Aorta (tissue), 5 donors: Measurements from ENCODE around the gene RAB41. TPM values are rescaled to one million over a fixed set of nuclear protein-coding genes. Genes with fewer than 3 reads are reported as not detected.
"Not testable (repeated sequence)": the region's sequence is repeated elsewhere in the genome, so short reads cannot be mapped to it uniquely, and the experiment has no call there.

Experiments
- ATAC-seq: fragments of 200-7000 bp; cut with Tn5 transposase; one replicate; pipeline ENCODE4 v1.9.1; 2022; ENCODE audit warnings: moderate library complexity; ENCODE audit not compliant: low FRiP score
- DNase-seq, 2 donors: peaks; one replicate each; pipeline ENCODE4 v3.0.0-alpha.2; 2020
- H3K27ac ChIP-seq, 2 donors: one replicate each; pipeline ENCODE4 v1.5.1; 2013; ENCODE audit warnings: low read length in 2 of 2, mild to moderate bottlenecking in 2 of 2, moderate library complexity in 2 of 2, control low read depth in 1 of 2, inconsistent platforms in 1 of 2, low read depth in 1 of 2
- H3K27me3 ChIP-seq, 2 donors: one replicate each; pipeline ENCODE4 v1.6.1; 2013; ENCODE audit warnings: control low read depth in 1 of 2, low read length in 1 of 2, mild to moderate bottlenecking in 1 of 2, moderate library complexity in 1 of 2; ENCODE audit not compliant: insufficient read depth in 2 of 2, control insufficient read depth in 1 of 2
- H3K36me3 ChIP-seq, 2 donors: one replicate each; pipeline ENCODE4 v1.6.1; 2013; ENCODE audit warnings: control low read depth in 1 of 2, low read length in 1 of 2, mild to moderate bottlenecking in 1 of 2; ENCODE audit not compliant: insufficient read depth in 2 of 2, control insufficient read depth in 1 of 2
- H3K4me1 ChIP-seq, 2 donors: one replicate each; pipeline ENCODE4 v1.6.1; 2013; ENCODE audit warnings: low read length in 2 of 2, control low read depth in 1 of 2, mild to moderate bottlenecking in 1 of 2, moderate library complexity in 1 of 2; ENCODE audit not compliant: insufficient read depth in 2 of 2, control insufficient read depth in 1 of 2
- H3K4me3 ChIP-seq, 2 donors: one replicate each; pipeline ENCODE4 v1.5.1; 2013; ENCODE audit warnings: low read length in 2 of 2, control low read depth in 1 of 2, mild to moderate bottlenecking in 1 of 2
- H3K9me3 ChIP-seq: one replicate; pipeline ENCODE4 v1.6.1; 2013; ENCODE audit warnings: mild to moderate bottlenecking, low read length; ENCODE audit not compliant: control insufficient read depth
- WGBS, 2 donors: extraction: QIAGEN DNeasy Blood & Tissue Kit; methylation state at CpG; one replicate each; pipeline ENCODE4 v1.1.7; 2013; 5-methylcytosine and 5-hydroxymethylcytosine counted together
- intact Hi-C, 2 donors: fragments of 100-400 bp; cut with DNase I; formaldehyde crosslinking; loops; one replicate each; pipeline versions ENCODE4 v1.14.2 to v1.15.0; 2022
- polyA plus RNA-seq, 2 donors: library from polyadenylated mRNA; stranded (reverse); fragments of 200-250 nt; gene quantifications; one replicate each; pipeline ENCODE4 v1.2.3, GENCODE V29; 2013
- total RNA-seq, 2 donors: library from RNA; stranded (reverse); fragmentation: NEBNext Ultra II Directional; extraction: Animal tissue kit (Norgen Biotek cat#: 25700); gene quantifications; one replicate each; pipeline ENCODE4 v1.2.1, GENCODE V29; 2021
- donor health status: healthy with polysubstance abuse.
- donor health status: Bipolar disorder and iron deficiency.
- donor health status: DM: no; HTN: no; CAD: no.
- donor health status: DM: no; HTN: no; CAD: no.
- donor health status: DM: yes; HTN: yes; CAD: no.

RAB41 gene
- total and polyA plus RNA-seq, 4 donors, result not detected

DNA sequence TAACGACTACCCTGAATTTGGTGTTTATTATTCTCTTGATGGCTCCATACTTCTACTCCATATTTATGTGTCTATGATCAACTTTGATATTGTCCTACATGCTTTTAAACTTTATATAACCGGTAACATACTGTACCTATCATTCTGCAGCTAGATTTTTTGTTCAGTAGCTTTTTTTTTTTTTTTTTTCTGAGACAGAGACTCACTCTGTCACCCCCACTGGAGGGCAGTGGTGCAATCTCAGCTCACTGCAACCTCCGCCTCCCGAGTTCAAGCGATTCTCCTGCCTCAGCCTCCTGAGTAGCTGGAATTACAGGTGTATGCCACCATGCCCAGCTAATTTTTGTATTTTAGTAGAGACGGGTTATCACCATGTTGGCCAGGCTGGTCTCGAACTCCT lies 7.9 kb upstream of the RAB41 start:
- not testable (repeated sequence) for ATAC-seq

DNA sequence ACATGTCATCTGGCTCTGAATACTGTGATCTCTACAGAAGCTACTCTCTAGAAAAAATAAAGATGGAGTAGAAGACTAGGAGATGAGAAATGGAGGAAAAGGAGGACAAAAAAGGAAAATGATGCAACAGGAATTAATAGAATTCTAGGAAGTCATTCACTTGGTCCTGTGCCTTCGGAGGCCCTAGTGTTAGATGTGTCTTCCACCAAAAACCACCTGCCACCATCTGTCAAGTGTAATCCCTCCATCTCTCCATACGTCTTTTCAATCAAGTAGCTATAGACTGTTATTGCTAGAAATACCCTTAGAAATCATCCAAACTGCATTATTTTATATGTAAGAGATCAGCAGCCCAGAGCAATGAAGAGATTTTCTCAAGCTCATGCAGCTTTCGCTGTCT lies 2.9 kb upstream of the RAB41 start:
- H3K4me3 ChIP-seq, result no peak overlapping the region
- no peaks in the 10 kb centered on the region for H3K4me1 ChIP-seq
- ATAC-seq (no peak), DNase-seq (no peak)
- H3K36me3 ChIP-seq, result no peaks in the 10 kb centered on the region
- WGBS, 2 donors, result 83 to 95% methylated on average over 3 of the region's 3 CpGs
- H3K9me3 ChIP-seq, result no peaks in the 10 kb centered on the region
- intact Hi-C loops, result no loop called here
- no peak overlapping the region for H3K27ac ChIP-seq
- H3K27me3 ChIP-seq, result no peaks in the 10 kb centered on the region

More for the DNA sequence above, 7.9 kb upstream of the RAB41 start:
- H3K9me3 ChIP-seq, H3K4me1 ChIP-seq, DNase-seq, H3K27me3 ChIP-seq, H3K4me3 ChIP-seq, H3K36me3 ChIP-seq, H3K27ac ChIP-seq, intact Hi-C loops: not testable (repeated sequence)
- 78 to 83% methylated on average over 7 of the region's 7 CpGs for WGBS, 2 donors

DNA sequence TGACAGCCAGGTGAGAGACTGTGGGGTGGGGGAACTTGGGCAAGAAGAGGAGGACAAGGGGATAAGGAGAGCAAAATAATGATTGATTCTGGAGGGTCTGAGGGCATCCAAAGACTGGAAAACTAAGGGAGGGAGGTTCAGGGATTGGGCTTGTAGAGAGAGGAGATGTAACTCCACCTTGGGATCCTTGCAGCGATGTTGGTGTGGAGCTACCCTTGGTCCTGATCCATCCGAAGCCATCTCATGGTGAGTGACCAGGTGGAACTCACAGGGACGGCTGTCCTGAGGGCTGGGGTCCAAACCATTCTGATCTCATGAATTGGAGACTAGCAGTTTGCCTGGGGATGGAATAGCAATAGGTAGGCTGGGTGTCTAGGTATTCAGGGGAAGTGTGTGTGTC lies 1.4 kb upstream of the RAB41 start:
- ATAC-seq, result no peak
- Histone ChIP-seq H3K27ac (no peak overlapping the region), H3K27me3 (no peaks in the 10 kb centered on the region), H3K9me3 (no peaks in the 10 kb centered on the region), H3K36me3 (no peaks in the 10 kb centered on the region), H3K4me1 (no peaks in the 10 kb centered on the region), H3K4me3 (no peak overlapping the region)
- intact Hi-C loops, result no loop called here
- WGBS, 2 donors, result 62 to 84% methylated on average over 3 of the region's 3 CpGs
- DNase-seq, result no peak

DNA sequence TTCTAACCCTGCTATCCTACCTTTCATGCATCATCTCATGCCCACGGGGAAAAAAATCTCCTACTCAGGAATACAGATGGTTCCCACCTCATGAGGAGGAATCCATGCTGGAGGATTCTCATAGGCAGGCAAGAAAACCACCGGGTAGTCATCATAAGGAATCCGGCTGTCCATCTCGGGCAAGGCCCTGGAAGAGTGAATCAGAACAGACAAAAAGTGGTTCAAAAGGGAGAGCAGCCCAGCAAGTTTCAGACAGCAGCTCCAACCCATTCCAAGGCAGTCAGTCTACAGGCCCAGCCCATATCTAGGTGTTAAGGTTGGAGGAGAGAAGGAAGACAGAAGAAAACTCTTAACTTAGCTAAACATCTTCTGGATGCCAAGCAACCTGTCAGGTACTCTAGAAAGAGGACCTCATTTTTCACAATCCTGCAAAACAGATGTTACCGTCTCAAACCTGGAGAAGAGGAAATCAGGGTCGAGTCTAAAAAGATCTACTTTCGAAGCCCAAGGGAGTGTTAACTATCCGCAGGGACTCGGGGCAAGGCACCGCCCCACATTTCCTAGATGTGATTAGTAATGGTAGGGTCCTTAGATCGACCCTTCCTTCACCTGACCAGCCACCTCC lies 7.3 kb downstream of the RAB41 start:
- no peaks in the 10 kb centered on the region for H3K27me3 ChIP-seq
- H3K36me3 ChIP-seq, result no peaks in the 10 kb centered on the region
- ATAC-seq, result no peak
- no peak for DNase-seq
- peak overlapping the region; percentile 20 to 43 for H3K4me3 ChIP-seq
- no peaks in the 10 kb centered on the region for H3K9me3 ChIP-seq
- H3K4me1 ChIP-seq, result no peaks in the 10 kb centered on the region
- H3K27ac ChIP-seq, result peak overlapping the region in 1 of 2 donors; percentile 75
- intact Hi-C loops, result loop anchor here in 1 of 2 donors (5.0 kb wide), 1 partner anchor 143 kb away; no protein-coding TSS in a partner anchor
- 28 to 57% methylated on average over 11 of the region's 11 CpGs for WGBS, 2 donors

DNA sequence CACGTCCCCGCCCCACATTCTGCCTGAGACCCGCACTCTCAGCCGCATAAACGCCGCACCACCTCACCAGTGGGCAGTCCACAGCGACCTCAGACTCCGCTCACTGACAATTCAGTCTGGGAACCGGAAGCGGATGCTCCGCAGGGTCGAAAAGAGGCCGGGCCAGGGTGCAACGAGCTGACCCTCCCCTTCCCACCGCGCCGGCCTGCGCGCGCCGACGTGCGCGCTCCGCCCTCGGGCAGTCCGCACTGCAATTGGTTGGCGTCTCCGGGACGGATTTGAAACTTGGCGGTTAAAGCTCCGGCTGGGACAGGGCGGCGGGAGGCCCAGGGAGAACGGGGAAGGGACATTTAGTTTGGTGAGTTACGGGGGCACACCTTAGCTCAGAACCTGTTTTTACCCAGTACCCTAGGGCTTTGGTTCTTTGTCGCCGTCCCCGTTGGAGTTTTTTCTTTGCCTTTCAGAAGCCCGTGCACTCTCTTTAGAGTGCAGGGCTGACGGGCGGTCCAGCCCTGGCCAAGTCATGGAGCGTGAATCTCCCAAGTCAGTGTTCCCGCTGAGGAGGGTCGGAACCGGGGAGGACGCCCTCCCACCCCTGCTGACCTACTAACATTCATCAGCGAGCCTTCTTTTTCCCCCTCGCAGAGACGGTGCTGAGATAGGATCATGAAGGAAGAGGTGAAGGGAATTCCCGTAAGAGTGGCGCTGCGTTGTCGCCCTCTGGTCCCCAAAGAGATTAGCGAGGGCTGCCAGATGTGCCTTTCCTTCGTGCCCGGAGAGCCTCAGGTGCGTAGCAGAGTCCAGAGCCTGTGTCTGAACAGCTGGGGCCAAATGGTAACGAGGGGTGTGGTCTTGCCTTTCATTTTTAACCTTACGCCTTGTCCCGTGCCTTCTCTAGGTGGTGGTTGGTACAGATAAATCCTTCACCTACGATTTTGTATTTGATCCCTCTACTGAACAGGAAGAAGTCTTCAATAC lies 8.1 kb downstream of the RAB41 start, which contains the start of the genes KIF4A and PDZD11:
KIF4A (plus strand) TSS at position 312 of the 978 bp plus-strand sequence; CDS start at position 667, 355 bp downstream.
PDZD11 (minus strand) TSS at position 135 of the 978 bp plus-strand sequence. CDS start 586 bp downstream, outside the sequence.
- intact Hi-C loops, result loop anchor here in 1 of 2 donors (5.0 kb wide), 1 partner anchor 142 kb away; no protein-coding TSS in a partner anchor
- WGBS, 2 donors, result 0 to 31% methylated on average over 62 of the region's 62 CpGs
- ATAC-seq, result peak; percentile 97

DNA sequence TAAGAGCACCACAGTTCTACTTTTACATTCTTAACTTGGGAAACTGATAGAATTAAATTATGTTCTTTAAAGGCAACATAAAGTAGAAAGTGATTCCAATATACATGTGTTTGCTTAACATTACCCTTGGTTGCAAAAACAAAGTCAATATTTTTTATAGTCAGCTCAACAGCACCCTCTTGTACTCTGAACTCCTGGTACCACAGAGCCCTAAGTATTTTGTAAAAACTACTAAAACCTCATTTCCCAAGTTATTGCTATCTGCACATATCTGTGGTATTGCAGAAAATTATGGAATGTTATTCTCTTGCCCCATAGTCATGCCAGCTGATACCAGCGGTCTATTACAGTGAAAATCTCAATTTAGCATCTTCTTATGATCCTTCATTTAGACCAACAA lies 10.8 kb downstream of the RAB41 start:
- intact Hi-C loops, result no loop called here
- Histone ChIP-seq H3K4me1 (no peaks in the 10 kb centered on the region), H3K4me3 (no peak overlapping the region), H3K27me3 (no peaks in the 10 kb centered on the region), H3K27ac (no peak overlapping the region), H3K9me3 (no peaks in the 10 kb centered on the region), H3K36me3 (no peaks in the 10 kb centered on the region)
- ATAC-seq (no peak), DNase-seq (no peak)
- WGBS, 2 donors, result 0% methylated on average over 1 of the region's 1 CpG

More for the DNA sequence above, 8.1 kb downstream of the RAB41 start, which contains the start of the genes KIF4A and PDZD11:
- H3K9me3 ChIP-seq, result no peaks in the 10 kb centered on the region
- H3K27ac ChIP-seq, result peak within 1 kb of the TSS in 1 of 2 donors; percentile 75
- H3K4me3 ChIP-seq, result peak within 1 kb of the TSS; percentile 20 to 43
- DNase-seq, result peak; percentile 89 to 92
- no peaks in the 10 kb centered on the region for H3K4me1 ChIP-seq
- H3K27me3 ChIP-seq, result no peaks in the 10 kb centered on the region
- H3K36me3 ChIP-seq, result no peaks in the 10 kb centered on the region

DNA sequence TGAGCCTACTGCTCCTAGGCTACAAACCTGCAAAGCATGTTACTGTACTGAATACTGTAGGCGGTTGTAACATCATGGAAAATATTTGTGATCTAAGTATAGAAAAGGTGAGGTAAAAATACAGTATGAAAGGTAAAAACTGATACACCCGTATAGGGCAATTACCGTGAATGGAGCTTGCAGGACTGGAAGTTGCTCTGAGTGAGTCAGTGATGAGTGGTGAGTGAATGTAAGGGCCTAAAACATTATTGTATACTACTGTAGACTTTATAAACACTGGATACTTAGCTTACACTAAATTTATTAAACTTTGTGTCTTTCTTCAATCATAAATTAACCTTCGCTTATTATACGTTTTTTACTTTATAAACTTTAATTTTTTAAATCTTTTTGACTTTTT lies 11.6 kb downstream of the RAB41 start:
- Histone ChIP-seq H3K27me3 (no peaks in the 10 kb centered on the region), H3K27ac (no peak overlapping the region), H3K4me3 (no peak overlapping the region), H3K9me3 (no peaks in the 10 kb centered on the region), H3K36me3 (no peaks in the 10 kb centered on the region), H3K4me1 (no peaks in the 10 kb centered on the region)
- ATAC-seq, result no peak
- DNase-seq, result no peak
- intact Hi-C loops, result no loop called here
- WGBS, 2 donors, result 68 to 89% methylated on average over 5 of the region's 5 CpGs

DNA sequence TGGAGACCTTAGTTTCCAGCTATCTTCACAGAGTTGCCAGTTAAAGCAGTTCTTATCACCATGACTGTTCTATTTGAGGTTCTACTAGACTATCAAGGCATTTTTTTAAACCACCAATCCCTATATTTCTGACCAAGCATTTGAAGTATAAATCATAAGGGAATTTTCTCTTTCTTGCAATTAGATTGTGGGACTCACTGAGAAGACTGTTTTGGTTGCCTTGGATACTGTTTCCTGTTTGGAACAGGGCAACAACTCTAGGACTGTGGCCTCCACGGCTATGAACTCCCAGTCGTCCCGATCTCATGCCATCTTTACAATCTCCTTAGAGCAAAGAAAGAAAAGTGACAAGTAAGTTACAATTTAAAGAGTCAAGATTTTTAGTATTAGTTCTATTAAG lies 19.7 kb downstream of the RAB41 start:
- no peaks in the 10 kb centered on the region for H3K27me3 ChIP-seq
- H3K9me3 ChIP-seq, result no peaks in the 10 kb centered on the region
- WGBS, 2 donors, result 1 to 19% methylated on average over 3 of the region's 3 CpGs
- ATAC-seq, result no peak
- intact Hi-C loops, result no loop called here
- no peak overlapping the region for H3K27ac ChIP-seq
- H3K36me3 ChIP-seq, result no peaks in the 10 kb centered on the region
- no peak overlapping the region for H3K4me3 ChIP-seq
- H3K4me1 ChIP-seq, result no peaks in the 10 kb centered on the region
- DNase-seq, result no peak
